GM18868 (cell line): Measurements from ENCODE around the gene YIPF7.

Experiments
- ATAC-seq: cut with Tn5 transposase; IDR thresholded peaks from one replicate; pipeline ENCODE4 v1.9.1; 2021; ENCODE audit warnings: mild to moderate bottlenecking, moderate library complexity; ENCODE audit not compliant: unreplicated experiment

Gene YIPF7

DNA sequence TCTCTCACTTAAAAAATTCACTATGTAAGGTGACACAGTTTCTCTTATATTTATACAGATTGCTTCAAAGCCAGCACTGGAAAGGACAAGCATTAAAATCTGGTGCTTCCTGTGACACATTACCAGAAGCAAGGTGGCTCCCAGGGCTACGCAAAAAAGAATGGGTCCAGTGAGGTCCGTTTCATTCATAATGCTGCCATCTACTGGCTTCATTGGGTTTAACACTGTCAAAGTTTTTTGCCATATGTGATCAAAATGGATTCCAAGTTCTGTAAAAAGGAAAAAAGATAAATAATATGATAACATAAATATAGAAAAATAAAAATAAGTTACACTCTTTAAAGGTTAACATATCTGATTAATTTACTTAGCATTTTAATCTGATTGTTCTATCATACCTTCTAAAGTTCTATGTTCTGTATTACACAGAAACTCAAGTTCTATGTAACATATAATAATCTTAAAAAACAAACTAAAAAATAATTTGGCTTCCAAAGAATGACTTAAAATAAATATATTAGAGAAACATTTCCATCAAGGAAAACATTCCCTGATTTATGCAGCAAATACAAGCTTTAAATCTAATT, 22.1 kb downstream of the YIPF7 start:
- ATAC-seq, result peak; percentile 97

DNA sequence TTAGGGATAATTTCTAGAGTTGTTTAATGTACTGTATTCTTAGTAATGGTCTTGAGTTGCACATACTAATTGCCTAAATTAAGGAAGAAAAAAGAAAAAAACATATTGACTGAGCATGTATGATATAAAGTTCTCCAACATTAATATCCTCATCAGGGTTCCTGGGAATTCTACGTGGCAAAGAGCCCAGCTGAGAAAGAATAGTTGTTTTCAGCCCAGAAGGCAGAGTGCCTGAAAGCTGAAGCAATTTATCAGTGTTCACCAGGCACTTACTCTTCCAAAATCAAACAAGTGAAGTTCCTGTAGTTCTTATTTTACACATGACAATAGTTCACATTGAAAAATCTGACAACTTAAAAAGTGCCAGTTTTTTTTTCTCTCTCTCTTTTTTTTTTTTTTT, 27.7 kb downstream of the YIPF7 start:
- no peak for ATAC-seq

DNA sequence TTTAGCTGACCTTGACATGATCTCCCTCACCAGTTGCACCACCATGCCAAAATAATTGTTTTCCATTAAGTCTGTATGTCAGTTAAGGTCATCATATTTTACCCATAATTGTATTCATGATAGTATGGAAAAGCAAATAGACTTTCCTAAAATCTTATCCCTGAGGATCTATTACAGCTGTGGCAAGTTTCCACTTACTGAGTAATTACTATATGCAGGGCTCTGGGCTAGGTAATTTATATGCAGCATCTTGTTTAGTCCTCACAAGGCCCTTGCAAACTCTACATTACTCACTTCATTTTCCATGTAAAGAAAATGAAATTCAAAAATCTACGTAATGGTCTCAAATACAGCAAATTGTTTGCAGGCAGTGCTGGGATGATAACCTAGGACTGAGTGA, 34.8 kb downstream of the YIPF7 start:
- ATAC-seq, result no peak

DNA sequence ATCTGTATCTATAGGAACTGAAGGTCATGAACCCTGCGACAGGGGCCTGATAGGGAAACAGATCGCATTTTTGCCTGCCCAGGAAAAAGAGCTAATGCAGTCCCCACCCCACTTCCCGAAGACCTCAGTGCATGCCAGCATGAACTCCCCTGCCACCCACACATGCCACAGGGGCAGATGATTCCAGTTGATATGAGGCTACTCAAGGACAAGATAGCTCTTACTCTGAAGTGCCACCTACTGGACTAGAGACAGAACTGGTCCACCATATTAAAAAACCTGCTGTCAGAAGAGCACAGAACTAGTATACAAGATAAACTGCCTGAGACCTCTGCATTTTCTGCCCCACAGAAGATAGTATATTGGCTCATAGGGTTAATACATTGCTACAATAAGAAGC, 68.0 kb downstream of the YIPF7 start:
- peak; percentile 84 for ATAC-seq

DNA sequence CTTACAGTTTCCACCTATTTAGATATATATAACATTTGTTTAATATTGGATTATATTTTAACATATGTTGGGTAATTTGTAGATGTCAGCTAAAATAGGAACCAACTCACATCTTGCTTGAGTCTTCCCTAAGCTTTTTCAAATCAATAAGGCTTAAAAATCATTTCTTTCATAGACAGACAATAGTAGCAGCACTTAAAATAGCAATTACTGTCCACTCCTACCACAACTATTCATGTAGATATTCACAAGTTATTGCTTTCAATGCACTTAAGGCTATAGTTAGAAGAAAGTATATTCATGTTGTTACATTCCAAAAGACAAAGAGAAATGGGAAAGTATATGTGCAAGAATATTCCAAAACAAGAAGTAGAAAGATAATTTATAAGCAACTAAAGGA, 71.2 kb downstream of the YIPF7 start:
- ATAC-seq, result no peak

DNA sequence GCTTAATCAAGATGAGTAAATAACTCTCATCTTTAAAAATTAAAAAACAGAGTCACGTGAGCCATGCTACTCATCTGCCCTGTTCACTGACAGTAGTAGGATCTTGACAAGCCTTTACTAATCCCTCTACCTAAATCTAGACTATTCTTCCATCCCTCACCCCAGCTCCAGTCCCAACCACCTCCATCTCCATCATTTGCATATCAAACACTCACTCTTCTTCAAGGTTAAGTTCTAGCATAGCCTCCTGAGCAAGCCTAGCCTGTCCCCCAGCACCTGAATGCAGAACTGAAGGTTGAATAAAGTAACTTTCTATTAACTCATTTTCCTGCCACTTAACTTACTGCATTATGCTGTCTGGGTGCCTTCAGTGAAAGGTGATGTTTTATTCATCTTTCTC, 72.5 kb downstream of the YIPF7 start:
- ATAC-seq, result no peak
